ENCODE measurements around the gene PNLIP.

Gene PNLIP

GRCh38 chr10:116606061-116606483 lies 60.3 kb downstream of the PNLIP start:
- H3K4me3 ChIP-seq (ENCODE audit: low read depth, low read length, poor library complexity, severe bottlenecking): no peak overlapping the region
- H3K4me1 ChIP-seq (ENCODE audit: insufficient read depth, low read length, severe bottlenecking): no peaks in the 10 kb centered on the region
- no peak overlapping the region for H3K27ac ChIP-seq (ENCODE audit: low read depth, low read length, poor library complexity, severe bottlenecking)
- no peaks in the 10 kb centered on the region for H3K9me3 ChIP-seq (ENCODE audit: low read length)
- no peaks in the 10 kb centered on the region for H3K27me3 ChIP-seq (ENCODE audit: insufficient read depth, low read length)
- no peaks in the 10 kb centered on the region for H3K36me3 ChIP-seq (ENCODE audit: insufficient read depth, low read length)
- H4K20me1 ChIP-seq (ENCODE audit: insufficient read depth, low read length): no peaks in the 10 kb centered on the region
- H3K9me2 ChIP-seq (ENCODE audit: low read depth, low read length): no peaks in the 10 kb centered on the region
- H2AFZ ChIP-seq (ENCODE audit: low read length): no peak overlapping the region
- no peak overlapping the region for H3K9ac ChIP-seq (ENCODE audit: low read length)
- H3K4me2 ChIP-seq (ENCODE audit: low read length): no peak overlapping the region
- H3F3A ChIP-seq (ENCODE audit: insufficient read depth, low read length): no peaks in the 10 kb centered on the region
- H3K79me2 ChIP-seq (ENCODE audit: insufficient read depth, low read length): no peaks in the 10 kb centered on the region
- TF ChIP-seq, protein P1, sequence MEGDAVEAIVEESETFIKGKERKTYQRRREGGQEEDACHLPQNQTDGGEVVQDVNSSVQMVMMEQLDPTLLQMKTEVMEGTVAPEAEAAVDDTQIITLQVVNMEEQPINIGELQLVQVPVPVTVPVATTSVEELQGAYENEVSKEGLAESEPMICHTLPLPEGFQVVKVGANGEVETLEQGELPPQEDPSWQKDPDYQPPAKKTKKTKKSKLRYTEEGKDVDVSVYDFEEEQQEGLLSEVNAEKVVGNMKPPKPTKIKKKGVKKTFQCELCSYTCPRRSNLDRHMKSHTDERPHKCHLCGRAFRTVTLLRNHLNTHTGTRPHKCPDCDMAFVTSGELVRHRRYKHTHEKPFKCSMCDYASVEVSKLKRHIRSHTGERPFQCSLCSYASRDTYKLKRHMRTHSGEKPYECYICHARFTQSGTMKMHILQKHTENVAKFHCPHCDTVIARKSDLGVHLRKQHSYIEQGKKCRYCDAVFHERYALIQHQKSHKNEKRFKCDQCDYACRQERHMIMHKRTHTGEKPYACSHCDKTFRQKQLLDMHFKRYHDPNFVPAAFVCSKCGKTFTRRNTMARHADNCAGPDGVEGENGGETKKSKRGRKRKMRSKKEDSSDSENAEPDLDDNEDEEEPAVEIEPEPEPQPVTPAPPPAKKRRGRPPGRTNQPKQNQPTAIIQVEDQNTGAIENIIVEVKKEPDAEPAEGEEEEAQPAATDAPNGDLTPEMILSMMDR (IDR thresholded peaks at IDR 0.05; ENCODE audit: low read length): no peak
- no peak for TF ChIP-seq EZH2 (IDR thresholded peaks at IDR 0.05; ENCODE audit: borderline replicate concordance, low read length)

- H2AFZ ChIP-seq (ENCODE audit: low read length): no peak overlapping the region
- no peaks in the 10 kb centered on the region for H3K9me3 ChIP-seq (ENCODE audit: low read length)
- no peaks in the 10 kb centered on the region for H3K27me3 ChIP-seq (ENCODE audit: insufficient read depth, low read length)
- no peaks in the 10 kb centered on the region for H3K9me2 ChIP-seq (ENCODE audit: low read depth, low read length)
- H4K20me1 ChIP-seq (ENCODE audit: insufficient read depth, low read length): no peaks in the 10 kb centered on the region
- no peaks in the 10 kb centered on the region for H3K36me3 ChIP-seq (ENCODE audit: insufficient read depth, low read length)
- H3K27ac ChIP-seq (ENCODE audit: low read depth, low read length, poor library complexity, severe bottlenecking): no peak overlapping the region
- H3K4me3 ChIP-seq (ENCODE audit: low read depth, low read length, poor library complexity, severe bottlenecking): no peak overlapping the region
- no peak overlapping the region for H3K9ac ChIP-seq (ENCODE audit: low read length)
- H3K4me2 ChIP-seq (ENCODE audit: low read length): no peak overlapping the region
- H3K4me1 ChIP-seq (ENCODE audit: insufficient read depth, low read length, severe bottlenecking): no peaks in the 10 kb centered on the region
- no peak for TF ChIP-seq EZH2 (IDR thresholded peaks at IDR 0.05; ENCODE audit: borderline replicate concordance, low read length)
- TF ChIP-seq, protein P1 (IDR thresholded peaks at IDR 0.05; ENCODE audit: low read length): no peak
- H3K79me2 ChIP-seq (ENCODE audit: insufficient read depth, low read length): no peaks in the 10 kb centered on the region
- H3F3A ChIP-seq (ENCODE audit: insufficient read depth, low read length): no peaks in the 10 kb centered on the region
These were observed 61.6 kb downstream of the PNLIP start for GRCh38 chr10:116607336-116607735.

DNA sequence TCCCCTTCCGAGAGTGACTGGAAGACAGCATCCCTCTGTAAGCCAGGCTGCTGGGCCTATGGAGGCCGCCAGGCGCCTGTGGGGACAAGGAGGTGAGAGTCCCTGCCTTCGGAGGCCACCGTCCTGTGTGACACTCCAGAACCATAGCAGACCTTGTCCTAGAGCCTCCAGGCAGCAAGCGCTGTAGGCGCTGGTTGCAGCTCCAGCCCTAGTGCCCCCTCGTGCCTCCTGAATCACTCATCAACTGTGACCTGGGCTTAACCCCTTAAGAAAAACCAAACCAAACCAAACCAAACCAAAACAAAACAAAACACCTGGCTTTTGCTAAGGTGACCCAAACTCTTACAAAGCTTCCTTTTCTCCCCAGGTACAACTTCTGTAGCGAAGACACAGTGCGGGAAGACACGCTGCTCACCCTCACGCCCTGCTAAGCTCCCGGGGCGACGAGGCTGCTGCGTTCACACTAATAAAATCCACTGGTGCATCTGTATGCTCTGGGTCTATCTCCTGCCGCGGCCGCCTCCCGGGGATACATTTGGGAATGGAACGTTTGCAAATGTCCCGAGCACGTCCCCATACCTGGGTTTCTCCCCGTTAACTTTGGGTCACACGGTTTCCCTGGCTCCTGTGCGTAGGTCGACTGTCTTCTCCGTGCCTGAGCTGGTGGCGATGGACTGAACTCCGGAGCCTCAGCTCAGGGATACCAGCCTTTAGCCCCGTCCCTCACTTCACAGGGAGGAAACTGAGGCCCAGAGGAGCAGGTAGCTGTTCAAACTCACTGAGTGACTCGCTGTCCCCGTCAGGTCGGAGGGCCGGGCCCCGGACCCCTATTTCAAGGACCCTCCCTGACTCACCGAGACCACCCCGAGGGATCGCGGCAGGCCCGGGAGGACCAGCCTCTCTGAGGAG lies 63.2 kb downstream of the PNLIP start:
- Histone ChIP-seq H3K4me2 (ENCODE audit: low read length) (no peak overlapping the region), H3F3A (ENCODE audit: insufficient read depth, low read length) (no peaks in the 10 kb centered on the region), H4K20me1 (ENCODE audit: insufficient read depth, low read length) (no peaks in the 10 kb centered on the region), H3K9me3 (ENCODE audit: low read length) (no peaks in the 10 kb centered on the region), H3K27ac (ENCODE audit: low read depth, low read length, poor library complexity, severe bottlenecking) (no peak overlapping the region), H3K4me3 (ENCODE audit: low read depth, low read length, poor library complexity, severe bottlenecking) (no peak overlapping the region), H3K79me2 (ENCODE audit: insufficient read depth, low read length) (no peaks in the 10 kb centered on the region), H3K36me3 (ENCODE audit: insufficient read depth, low read length) (no peaks in the 10 kb centered on the region), H2AFZ (ENCODE audit: low read length) (no peak overlapping the region), H3K9ac (ENCODE audit: low read length) (no peak overlapping the region), H3K4me1 (ENCODE audit: insufficient read depth, low read length, severe bottlenecking) (no peaks in the 10 kb centered on the region), H3K27me3 (ENCODE audit: insufficient read depth, low read length) (no peaks in the 10 kb centered on the region), H3K9me2 (ENCODE audit: low read depth, low read length) (no peaks in the 10 kb centered on the region)
- no peak for TF ChIP-seq EZH2 (IDR thresholded peaks at IDR 0.05; ENCODE audit: borderline replicate concordance, low read length)
- TF ChIP-seq, protein P1 (IDR thresholded peaks at IDR 0.05; ENCODE audit: low read length): no peak
